ENCODE data around the gene HMCN1. TPM values are rescaled to one million over a fixed set of nuclear protein-coding genes. Genes with fewer than 3 reads are reported as not detected.

HMCN1 gene
- total RNA-seq (1 to 10 TPM; 4.9 to 6.8 TPM), polyA plus RNA-seq (1 to 10 TPM; 1.5 to 2.1 TPM)

GRCh38 chr1:185733818-185734735 lies at the start of gene HMCN1:
Gene HMCN1, plus strand, starts transcription at chr1:185734391. Its CDS starts 389 bp downstream, at chr1:185734780.
- Histone ChIP-seq H3K27ac (ENCODE audit: low read depth in 1 of 2, low read length in 2 of 2) (peak within 1 kb of the TSS; percentile 10 to 50), H3K9me3 (ENCODE audit: control insufficient read depth in 4 of 4, low read length in 3 of 4) (no peaks in the 10 kb centered on the region), H3K4me1 (ENCODE audit: control insufficient read depth in 4 of 4, insufficient read depth in 4 of 4, low read length in 3 of 4) (peaks cover 0 to 17% (median 8%) of the 10 kb centered on the region in 4 donors), H3K4me3 (ENCODE audit: low read depth in 1 of 3, low read length in 3 of 3) (peak within 1 kb of the TSS; percentile 48 to 76 (median 49)), H3K9ac (ENCODE audit: low read depth in 1 of 2, low read length in 2 of 2) (peak within 1 kb of the TSS; percentile 39 to 61), H3K27me3 (ENCODE audit: control insufficient read depth in 4 of 4, insufficient read depth in 4 of 4, low read length in 3 of 4) (peaks cover 0 to 5% (median 1%) of the 10 kb centered on the region in 4 donors), H3K36me3 (ENCODE audit: control insufficient read depth in 4 of 4, insufficient read depth in 3 of 4, low read depth in 1 of 4, low read length in 3 of 4) (no peaks in the 10 kb centered on the region)
- peak; percentile 13 to 20 for TF ChIP-seq RXRA (IDR thresholded peaks at IDR 0.05)
- TF ChIP-seq RAD21 (IDR thresholded peaks at IDR 0.05), result peak; percentile 31 to 47
- no peak for TF ChIP-seq ATF3 (IDR thresholded peaks at IDR 0.05)
- no peak for TF ChIP-seq NR2F2 (IDR thresholded peaks at IDR 0.05)
- TF ChIP-seq TAF1 (conservative IDR thresholded peaks at IDR 0.05), result no peak
- no peak for TF ChIP-seq FOXA1 (IDR thresholded peaks at IDR 0.05)
- peak; percentile 25 for TF ChIP-seq SP1 (IDR thresholded peaks at IDR 0.05)
- TF ChIP-seq ZBTB33 (IDR thresholded peaks at IDR 0.05), result no peak
- peak; percentile 14 for TF ChIP-seq MAX (IDR thresholded peaks at IDR 0.05)
- TF ChIP-seq HNF4G (IDR thresholded peaks at IDR 0.05), result no peak
- TF ChIP-seq EGR1 (IDR thresholded peaks at IDR 0.05; ENCODE audit: low read depth in 2 of 2), result no peak
- peak; percentile 46 for DNase-seq (ENCODE audit: low spot score)
- WGBS, result 1% methylated on average over 47 of the region's 47 CpGs

GRCh38 chr1:185686821-185687778 lies 47.1 kb upstream of the HMCN1 start:
- no peak overlapping the region for H3K27ac ChIP-seq (ENCODE audit: low read depth in 1 of 2, low read length in 2 of 2)
- H3K9ac ChIP-seq (ENCODE audit: low read depth in 1 of 2, low read length in 2 of 2), result no peak overlapping the region
- no peak for DNase-seq (ENCODE audit: low spot score)
- no peaks in the 10 kb centered on the region for H3K4me1 ChIP-seq (ENCODE audit: control insufficient read depth in 4 of 4, insufficient read depth in 4 of 4, low read length in 3 of 4)
- peaks cover 0 to 6% (median under 1%) of the 10 kb centered on the region in 4 donors for H3K27me3 ChIP-seq (ENCODE audit: control insufficient read depth in 4 of 4, insufficient read depth in 4 of 4, low read length in 3 of 4)
- H3K36me3 ChIP-seq (ENCODE audit: control insufficient read depth in 4 of 4, insufficient read depth in 3 of 4, low read depth in 1 of 4, low read length in 3 of 4), result no peaks in the 10 kb centered on the region
- TF ChIP-seq JUND (IDR thresholded peaks at IDR 0.05) (no peak), HNF4A (conservative IDR thresholded peaks at IDR 0.05) (no peak), YY1 (IDR thresholded peaks at IDR 0.05) (no peak), ATF3 (IDR thresholded peaks at IDR 0.05) (no peak), NR2F2 (IDR thresholded peaks at IDR 0.05) (no peak), FOXA1 (IDR thresholded peaks at IDR 0.05) (no peak), GABPA (IDR thresholded peaks at IDR 0.05 in 1 of 2, conservative IDR thresholded peaks at IDR 0.05 in 1 of 2) (no peak), RAD21 (IDR thresholded peaks at IDR 0.05) (no peak), EGR1 (IDR thresholded peaks at IDR 0.05; ENCODE audit: low read depth in 2 of 2) (no peak), HNF4G (IDR thresholded peaks at IDR 0.05) (no peak), TAF1 (conservative IDR thresholded peaks at IDR 0.05) (no peak), SP1 (IDR thresholded peaks at IDR 0.05) (no peak), ZBTB33 (IDR thresholded peaks at IDR 0.05) (no peak), MAX (IDR thresholded peaks at IDR 0.05) (no peak), REST (IDR thresholded peaks at IDR 0.05) (no peak), FOXA2 (IDR thresholded peaks at IDR 0.05) (no peak), RXRA (IDR thresholded peaks at IDR 0.05) (no peak)
- no peaks in the 10 kb centered on the region for H3K9me3 ChIP-seq (ENCODE audit: control insufficient read depth in 4 of 4, low read length in 3 of 4)
- H3K4me3 ChIP-seq (ENCODE audit: low read depth in 1 of 3, low read length in 3 of 3), result no peak overlapping the region

Data from liver (tissue), 9 donors.